NOMO-1 treated with dmso at 0.1 percent for 144 hours (cell line): ENCODE results near the gene RIMBP2.
"Not testable (repeated sequence)": the region's sequence is repeated elsewhere in the genome, so short reads cannot be mapped to it uniquely, and the experiment has no call there.

Experiments used
- DNase-seq: peaks from one replicate; lab custom pipeline; 2025; ENCODE audit not compliant: unreplicated experiment; lab: John Stamatoyannopoulos, UW

Gene RIMBP2, protein sequence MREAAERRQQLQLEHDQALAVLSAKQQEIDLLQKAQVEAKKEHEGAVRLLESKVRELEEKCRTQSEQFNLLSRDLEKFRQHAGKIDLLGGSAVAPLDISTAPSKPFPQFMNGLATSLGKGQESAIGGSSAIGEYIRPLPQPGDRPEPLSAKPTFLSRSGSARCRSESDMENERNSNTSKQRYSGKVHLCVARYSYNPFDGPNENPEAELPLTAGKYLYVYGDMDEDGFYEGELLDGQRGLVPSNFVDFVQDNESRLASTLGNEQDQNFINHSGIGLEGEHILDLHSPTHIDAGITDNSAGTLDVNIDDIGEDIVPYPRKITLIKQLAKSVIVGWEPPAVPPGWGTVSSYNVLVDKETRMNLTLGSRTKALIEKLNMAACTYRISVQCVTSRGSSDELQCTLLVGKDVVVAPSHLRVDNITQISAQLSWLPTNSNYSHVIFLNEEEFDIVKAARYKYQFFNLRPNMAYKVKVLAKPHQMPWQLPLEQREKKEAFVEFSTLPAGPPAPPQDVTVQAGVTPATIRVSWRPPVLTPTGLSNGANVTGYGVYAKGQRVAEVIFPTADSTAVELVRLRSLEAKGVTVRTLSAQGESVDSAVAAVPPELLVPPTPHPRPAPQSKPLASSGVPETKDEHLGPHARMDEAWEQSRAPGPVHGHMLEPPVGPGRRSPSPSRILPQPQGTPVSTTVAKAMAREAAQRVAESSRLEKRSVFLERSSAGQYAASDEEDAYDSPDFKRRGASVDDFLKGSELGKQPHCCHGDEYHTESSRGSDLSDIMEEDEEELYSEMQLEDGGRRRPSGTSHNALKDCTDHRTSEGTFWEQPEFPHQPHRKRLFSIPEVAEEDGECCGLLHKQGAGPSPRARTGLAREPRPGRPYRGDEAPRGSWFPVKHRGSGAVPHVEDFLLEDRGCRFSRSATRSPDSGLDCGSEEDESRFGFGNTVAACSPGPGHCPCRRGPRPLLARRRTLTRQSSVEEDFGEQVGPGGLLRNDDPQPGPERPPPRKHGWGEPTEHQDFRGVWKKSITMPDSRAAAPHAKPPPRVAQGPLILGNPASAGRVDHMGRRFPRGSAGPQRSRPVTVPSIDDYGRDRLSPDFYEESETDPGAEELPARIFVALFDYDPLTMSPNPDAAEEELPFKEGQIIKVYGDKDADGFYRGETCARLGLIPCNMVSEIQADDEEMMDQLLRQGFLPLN (N-terminal part only)

DNA sequence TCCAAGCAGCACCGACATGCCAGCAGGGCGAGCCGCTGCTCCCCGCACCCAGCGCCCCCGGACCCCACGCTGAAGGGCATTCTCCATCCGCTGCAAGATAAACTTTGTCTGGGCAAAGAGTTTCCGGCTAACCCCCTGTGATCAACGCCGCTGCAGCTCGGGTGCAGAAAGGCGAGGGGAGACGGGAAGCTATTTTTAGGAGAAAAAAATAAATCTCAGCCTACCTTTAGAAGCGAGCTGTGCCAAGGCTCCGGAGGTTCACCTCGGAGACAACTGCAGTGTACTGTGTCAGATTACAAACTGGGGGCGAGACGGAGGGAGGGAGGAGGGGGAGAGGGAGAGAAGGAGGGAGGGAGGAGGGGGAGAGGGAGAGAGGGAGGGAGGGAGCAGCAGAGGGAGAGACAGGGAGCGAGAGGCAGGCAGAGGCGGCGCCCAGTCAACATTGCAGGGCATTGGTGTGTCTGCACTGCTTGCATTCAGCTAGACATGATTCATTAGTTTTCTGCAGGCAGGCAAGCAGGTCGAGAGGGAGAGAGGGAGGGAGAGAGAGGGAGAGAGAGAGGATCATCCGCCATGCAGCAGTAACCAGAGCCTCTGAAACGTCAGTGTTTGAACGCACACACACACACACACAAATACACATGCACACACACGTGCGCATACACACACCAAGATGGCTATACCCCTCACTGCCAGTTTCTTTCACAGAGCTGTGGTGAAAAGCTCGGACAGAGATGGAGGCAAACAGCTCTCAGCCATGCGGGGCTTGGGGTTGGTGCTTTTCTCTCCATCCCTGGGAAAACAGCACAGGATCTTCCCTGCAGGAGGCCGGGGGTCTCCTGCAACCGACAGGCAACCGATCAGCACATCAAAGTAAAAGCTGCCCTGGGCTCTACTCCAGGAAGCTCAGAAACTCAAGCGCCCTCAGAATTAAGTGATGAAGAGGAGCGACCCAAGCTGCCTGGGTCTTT lies at the start of gene RIMBP2:
TSS of gene RIMBP2 (minus strand) at position 302 of the 971 bp plus-strand sequence. CDS start 237,286 bp downstream, outside the sequence.
- DNase-seq = no peak

DNA sequence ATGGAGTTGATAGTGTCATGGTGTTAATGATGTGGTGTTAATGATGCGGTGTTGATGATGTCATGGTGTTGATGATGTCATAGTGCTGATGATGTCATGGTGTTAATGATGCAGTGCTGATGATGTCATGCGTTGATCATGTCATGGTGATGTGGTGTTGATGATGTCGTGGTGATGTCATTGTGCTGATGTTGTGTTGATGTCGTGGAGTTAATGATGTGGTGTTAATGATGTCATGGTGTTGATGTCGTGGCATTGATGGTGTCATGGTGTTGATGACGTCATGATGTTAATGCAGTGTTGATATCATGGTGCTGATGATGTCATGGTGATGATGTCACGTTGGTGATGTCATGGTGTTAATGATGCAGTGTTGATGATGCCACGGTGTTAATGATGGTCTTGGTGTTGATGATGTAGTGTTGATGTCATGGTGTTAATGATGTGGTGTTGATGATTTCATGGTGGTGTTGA lies 49.1 kb upstream of the RIMBP2 start:
- DNase-seq = no peak

DNA sequence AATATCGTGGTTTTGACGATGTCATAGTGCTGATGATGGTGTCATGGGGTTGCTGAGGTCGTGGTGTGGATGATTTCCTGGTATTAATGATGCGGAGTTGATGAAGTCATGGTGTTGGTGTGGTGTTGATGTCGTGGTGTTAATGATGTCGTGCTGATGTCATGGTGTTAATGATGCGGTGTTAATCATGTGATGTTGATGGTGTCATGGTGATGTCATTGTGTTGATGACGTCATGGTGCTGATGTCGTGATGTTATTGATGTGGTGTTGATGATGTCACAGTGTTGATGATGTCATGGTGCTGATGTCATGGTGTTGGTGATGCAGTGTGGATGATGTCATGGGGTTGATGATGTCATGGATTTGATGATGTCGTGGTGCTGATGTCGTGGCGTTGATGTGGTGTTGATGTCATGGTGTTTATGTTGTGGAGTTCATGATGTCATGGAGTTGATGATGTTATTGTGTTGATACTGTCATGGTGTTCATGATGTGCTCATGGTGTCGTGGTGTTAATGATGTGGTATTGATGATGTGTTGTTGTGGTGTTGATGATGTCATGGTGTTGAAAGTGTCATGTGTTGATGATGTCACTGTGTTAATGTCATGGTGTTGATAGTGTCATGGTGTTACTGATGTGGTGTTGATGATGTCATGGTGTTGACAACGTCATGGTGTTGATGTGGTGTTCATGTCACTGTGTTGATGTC lies 48.5 kb upstream of the RIMBP2 start:
- no peak for DNase-seq

DNA sequence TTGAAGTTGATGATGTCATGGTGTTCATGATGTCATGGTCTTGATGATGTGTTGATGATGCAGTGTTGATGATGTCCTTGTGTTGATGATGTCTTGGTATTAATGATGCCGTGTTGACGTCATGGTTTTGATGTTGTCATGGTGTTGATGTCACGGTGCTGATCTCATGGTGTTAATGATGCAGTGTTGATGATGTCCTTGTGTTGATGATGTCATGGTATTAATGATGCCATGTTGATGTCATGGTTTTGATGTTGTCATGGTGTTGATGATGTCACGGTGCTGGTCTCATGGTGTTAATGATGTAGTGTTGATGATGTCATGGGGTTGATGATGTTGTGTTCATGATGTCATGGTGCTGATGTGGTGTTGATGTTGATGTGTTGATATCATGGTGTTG lies 48.0 kb upstream of the RIMBP2 start:
- DNase-seq = no peak

DNA sequence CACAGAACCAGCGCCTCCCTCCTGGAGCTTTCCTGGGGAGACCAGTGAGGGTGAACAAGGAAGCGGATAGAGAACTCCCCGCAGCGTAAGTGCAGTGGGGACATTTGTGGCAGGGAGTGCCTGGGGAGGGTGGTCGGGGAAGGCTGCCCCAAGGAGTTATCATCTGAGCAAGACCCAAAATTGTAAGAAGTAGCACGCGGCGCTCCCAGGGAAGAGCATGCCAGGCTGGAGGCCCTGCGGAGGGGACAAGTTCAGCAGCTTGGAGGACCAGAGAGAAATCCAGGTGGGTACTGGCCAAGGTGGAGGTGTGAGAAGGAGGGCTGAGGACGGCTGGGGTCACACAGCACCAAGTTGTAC lies 46.2 kb upstream of the RIMBP2 start:
- no peak for DNase-seq

DNA sequence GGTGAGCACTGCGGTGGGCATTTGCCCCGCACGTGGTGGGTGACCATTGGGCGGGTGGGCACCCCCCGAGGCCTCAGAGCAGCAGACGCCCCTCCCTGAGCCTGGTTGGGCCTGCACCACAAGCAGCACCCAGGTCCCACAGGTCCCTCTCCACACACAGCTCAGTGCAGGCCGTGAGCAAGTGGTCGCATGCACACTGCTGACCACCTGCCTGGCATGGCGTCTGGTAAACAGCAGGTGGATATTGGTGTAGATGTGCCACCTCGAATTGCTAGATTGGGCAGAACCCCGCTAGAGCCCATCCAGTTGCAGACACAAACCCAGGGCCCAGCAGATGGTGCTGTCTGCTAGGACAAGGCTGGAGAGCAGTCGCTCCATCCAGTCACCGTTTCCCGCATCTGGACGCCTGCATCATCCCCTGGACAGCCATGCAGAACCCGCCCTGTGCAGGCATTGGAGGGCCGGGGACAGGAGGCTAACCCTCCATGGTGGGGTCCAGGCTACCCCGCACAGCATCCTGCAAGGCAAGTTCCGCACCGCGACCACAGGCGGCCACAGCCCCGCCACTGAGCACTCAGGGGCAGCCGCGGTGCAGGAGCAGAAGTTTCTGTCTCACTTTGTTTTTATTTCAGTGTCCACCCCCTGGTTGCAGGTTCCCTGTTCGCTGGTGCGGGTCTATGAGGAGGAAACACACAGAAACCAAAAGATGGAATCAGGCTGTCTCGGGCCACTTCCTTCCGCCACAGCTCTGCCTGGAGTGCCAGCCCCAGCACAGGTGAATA lies 45.6 kb upstream of the RIMBP2 start:
- no peak for DNase-seq

DNA sequence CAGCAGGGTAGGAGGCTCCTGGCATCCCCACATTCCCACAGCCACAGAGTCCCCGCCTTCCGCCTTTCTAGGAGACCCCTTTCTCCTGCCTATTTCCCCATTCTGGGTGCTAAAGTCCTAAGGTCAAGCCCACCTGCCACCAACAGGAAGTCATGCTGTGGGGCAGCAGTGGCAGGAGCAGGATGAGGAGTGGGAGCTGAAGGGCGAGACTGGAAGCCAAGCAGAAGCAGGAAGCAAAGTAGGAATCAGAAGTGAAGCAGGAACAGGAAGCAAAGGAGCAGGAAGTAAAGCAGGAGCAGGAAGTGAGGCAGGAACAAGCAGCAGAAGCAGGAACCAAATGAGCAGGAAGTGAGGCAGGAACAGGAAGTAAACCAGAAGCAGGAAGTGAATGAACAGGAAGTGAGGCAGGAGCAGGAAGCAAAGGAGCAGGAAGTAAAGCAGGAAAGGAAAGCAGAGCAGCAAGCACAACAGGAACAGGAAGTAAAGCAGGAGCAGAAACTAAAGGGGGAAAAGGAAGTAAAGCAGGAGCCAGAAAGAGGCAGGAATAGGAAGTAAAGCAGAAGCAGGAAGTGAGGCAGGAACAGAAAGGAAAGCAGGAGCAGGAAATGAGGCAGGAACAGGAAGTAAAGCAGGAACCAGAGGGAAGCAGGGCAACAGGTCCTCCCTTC lies 38.3 kb upstream of the RIMBP2 start:
- no peak for DNase-seq

DNA sequence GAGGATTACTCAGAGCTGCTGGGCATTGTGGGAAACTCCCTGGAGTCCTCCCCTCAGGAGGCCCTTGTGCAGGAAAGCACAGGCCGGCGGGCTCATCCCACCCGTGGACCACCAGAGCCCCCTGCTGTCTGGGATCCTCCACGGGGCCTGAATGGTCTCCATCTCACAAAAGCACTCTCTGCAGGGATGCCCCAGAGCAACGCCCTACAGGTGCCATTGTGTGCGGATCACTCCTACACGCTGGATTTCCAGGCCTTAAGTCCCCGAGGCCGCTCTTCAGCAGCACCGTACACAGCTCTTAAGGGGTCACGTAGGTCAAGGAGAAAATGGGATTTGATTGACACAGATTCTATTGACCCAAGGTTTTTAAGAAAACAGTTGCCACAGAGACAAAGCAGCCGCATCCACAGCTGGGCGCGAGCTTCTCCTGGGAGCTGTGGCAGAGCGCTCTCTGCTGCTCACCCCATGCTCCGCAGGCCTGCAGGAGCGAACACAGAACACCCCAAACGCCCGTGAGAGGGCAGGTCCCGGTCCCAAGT lies 36.7 kb upstream of the RIMBP2 start:
- no peak for DNase-seq

DNA sequence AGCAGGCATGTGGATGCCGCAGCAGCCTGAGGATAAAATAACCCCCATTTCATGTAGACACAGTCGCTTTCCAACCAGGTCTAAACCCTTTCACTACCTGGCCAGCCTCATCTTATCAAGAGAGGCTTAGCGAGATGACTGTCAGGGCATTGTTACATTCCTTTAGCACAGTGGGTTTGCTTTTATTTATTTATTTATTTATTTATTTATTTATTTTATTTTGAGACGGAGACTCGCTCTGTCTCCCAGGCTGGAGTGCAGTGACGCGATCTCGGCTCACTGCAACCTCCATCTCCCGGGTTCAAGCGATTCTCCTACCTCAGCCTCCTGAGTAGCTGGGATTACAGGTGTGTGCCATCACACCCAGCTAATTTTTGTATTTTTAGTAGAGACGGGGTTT lies 35.9 kb upstream of the RIMBP2 start:
- not testable (repeated sequence) for DNase-seq

DNA sequence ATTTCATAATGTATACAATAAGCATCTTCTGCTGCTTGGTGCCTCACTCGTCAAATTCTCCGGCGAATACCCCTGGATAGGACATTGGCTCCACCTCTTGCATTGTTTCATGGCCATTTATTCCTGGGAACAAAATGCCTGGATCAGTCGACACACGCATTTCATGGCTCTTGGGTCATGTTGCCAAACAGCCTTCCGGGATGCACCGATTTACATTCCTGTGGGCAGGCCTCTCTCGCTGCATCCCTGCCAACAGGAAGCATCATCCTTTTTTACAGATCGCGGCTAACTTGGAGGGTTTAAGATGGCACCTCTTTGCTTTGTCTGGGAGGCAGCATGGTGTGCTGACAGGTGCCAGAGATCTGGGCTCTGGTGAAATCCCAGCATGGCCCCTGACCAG lies 32.7 kb upstream of the RIMBP2 start:
- no peak for DNase-seq

DNA sequence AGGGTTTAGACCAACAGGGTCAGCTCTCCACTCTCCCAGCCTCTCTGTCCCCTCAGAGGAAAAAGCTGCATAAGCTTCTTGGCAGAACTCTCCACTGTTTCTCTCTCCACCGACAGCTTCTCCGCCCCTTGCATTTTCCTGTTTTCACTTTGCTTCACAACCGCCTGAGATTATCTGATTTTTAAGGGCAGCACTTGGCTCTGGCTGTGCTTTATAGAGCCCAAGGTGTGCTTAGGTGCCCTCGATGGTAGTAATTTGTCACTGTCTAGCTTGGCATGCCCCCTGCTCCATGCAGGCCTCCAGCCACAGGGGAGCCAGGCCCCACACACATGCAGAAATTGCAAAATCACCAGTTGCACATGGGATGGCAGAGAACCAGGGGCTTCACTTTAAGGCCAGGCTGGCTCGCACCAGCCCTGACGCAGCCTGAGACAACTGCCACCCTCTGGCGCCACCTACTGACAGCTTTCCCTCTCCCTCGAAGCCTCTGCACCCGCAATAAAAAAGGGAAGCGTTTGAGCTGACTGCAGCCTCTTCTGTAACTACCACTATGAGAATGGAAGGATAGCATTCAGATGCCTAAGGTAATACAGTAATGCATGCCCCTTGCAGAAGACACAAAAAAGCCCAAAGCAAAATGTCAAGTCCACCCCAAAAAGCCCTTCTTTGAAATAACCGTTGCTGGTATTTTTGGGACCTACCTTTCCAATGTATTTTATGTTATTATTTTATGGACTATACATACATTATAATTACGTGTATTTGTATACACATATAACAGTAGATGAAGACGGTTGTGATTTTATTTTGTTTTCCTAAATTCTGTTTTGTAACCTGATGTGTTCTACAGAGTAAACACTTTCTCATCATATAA lies 32.0 kb upstream of the RIMBP2 start:
- DNase-seq = peak; percentile 65

DNA sequence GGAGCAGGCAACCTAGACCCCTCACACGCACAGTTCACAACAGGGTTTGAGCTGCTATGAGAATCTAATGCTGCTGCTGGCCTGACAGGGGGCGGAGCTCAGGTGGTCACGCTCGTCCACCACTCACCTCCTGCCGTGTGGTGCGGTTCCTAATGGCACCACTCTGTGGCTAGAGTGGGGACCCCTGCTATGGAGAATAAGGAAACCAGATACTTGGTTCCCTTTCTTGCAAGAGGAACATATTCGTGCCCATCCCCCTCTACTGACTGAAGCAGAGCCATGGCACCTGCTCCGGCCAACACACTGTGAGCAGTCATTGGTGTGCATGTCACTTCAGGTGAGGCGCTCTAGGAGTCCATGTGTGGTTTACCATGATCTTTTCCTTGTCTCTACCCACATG lies 30.4 kb upstream of the RIMBP2 start:
- no peak for DNase-seq

DNA sequence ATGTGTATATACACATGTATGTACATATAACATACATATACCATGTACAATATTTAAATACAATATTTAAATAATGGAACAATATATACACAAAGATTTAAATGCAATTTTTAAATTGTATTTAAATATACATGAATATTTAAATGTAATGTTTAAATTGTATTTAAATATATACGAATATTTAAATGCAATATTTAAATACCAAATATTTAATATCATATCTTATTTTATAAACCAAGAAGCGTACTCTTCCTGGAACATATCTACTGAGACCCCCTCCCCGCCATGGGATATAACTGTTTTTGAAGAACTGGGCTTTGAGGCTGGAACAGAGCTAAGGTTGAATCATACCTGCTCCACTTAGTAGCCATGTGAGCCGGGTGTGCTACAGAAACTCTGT lies 29.8 kb upstream of the RIMBP2 start:
- DNase-seq = no peak

DNA sequence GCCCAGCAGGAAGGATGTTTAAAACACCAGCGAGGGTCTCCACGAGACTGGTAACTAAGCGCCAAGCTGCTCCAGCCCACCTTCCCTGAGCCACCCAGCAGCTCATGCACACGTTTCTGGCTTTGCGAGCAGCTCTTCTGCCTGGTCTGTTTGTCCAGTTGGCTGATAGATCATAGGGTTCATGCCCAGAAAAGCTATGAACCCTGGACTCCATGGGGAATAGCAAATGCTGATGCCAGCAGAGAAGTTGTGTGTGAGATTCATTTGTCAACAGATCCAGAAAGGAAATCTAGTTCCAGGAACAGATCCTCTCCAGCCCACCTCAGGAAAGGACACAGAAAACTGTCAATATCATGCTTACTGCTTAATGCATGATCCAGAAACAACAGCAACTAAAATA lies 28.2 kb upstream of the RIMBP2 start:
- DNase-seq = no peak

DNA sequence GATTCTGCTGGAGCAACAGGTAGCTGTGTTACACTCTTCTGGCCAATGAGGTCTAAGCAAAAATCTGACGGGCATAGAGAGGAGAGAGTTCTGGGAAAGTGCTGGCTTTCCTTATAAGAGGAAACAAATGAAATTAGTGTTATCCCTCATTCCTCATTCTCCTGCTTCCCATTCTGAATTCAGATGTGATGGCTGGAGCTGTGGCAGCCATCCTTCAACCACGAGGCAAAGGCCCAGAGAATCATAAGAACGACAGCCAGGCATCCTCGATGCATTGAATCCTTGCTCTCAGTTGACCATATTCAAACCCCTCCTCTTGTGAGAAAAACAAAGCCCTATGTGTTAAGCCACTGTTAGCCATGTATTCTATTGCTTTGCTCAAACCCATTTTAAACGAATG lies 27.5 kb upstream of the RIMBP2 start:
- DNase-seq = no peak

DNA sequence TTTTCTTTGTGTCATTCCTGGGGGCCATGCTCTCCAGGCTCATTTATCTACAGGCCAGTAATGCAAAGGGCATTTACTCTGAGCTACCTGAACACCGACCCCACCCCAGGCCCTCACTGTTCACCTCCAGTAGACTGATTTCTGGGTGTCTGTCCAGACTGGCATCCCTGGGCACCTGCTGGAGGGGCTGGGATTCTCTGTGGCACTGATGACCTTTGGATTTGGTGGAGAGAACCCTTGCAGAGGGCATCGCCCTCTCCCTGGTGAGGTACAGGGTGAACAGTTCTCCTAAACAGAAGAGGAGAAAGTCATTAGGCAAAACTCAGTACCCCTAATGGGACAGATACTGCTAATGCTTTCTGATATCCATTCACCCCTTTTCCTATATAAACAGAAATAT lies 27.1 kb upstream of the RIMBP2 start:
- no peak for DNase-seq

DNA sequence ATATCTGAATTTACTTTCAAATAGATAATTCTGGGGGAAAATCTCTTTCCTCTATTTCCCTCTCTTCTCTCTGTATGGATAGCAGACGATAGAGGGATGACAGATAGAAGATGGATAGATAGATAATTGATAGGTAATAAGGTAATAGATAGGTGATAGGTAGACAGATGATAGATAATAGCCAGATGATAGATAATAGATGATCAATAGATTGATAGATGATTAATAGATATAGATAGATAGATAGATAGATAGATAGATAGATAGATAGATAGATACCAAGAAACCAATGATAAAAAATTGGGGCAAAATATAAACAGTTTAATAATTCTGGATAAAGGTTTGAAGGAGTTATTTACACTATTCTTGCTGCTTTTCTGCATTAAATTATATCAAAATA lies 26.6 kb upstream of the RIMBP2 start:
- DNase-seq = no peak
